Measurements from ENCODE around the gene FSD1.
"Not testable (repeated sequence)": the region's sequence is repeated elsewhere in the genome, so short reads cannot be mapped to it uniquely, and the experiment has no call there.

Gene FSD1

GRCh38 chr19:4304538-4305256 lies at the start of gene FSD1:
FSD1 (plus strand) TSS chr19:4304598; CDS start chr19:4304747, 149 bp downstream.
- peak; percentile 71 to 72 for DNase-seq (ENCODE audit: low read depth in 2 of 2)

GRCh38 chr19:4256563-4256962 lies 47.8 kb upstream of the FSD1 start:
- DNase-seq (ENCODE audit: low read depth in 2 of 2): no peak

GRCh38 chr19:4257025-4257424 lies 47.4 kb upstream of the FSD1 start:
- DNase-seq (ENCODE audit: low read depth in 2 of 2): no peak

- no peak for DNase-seq (ENCODE audit: low read depth in 2 of 2)
Observed at GRCh38 chr19:4258181-4258580, 46.2 kb upstream of the FSD1 start.

DNA sequence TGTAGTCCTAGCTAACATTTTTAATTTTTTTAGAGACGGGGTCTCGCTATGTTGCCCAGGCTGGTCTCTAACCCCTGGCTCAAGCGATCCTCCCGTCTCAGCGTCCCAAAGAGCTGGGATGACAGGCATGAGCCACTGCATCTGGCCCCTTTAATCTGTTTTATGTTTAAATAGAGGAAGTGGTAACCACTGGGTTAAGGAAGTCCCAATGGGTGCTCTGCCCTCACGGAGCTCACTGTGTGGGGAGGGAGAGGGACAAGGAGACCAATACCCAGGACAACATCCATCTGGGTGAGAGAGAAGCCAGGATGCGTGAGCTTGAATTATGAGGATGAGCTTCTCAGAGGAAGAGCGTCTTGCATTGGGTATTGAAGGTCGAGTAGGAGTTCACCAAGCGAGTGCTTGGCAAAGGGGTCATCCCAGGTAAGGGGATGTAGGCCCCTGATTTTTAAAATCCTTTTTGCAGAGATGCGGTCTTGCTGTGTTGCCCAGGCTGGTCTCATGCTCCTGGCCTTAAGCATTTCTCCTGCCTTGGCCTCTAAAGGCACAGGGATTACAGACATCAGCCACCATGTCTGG lies 43.7 kb upstream of the FSD1 start:
- no peak for DNase-seq (ENCODE audit: low read depth in 2 of 2)

- DNase-seq (ENCODE audit: low read depth in 2 of 2): no peak
Observed at GRCh38 chr19:4264812-4265211, 39.6 kb upstream of the FSD1 start.

- no peak for DNase-seq (ENCODE audit: low read depth in 2 of 2)
Observed at GRCh38 chr19:4266253-4267000, 38.0 kb upstream of the FSD1 start.

GRCh38 chr19:4267101-4267900 lies 37.1 kb upstream of the FSD1 start:
- peak; percentile 26 to 57 for DNase-seq (ENCODE audit: low read depth in 2 of 2)

DNA sequence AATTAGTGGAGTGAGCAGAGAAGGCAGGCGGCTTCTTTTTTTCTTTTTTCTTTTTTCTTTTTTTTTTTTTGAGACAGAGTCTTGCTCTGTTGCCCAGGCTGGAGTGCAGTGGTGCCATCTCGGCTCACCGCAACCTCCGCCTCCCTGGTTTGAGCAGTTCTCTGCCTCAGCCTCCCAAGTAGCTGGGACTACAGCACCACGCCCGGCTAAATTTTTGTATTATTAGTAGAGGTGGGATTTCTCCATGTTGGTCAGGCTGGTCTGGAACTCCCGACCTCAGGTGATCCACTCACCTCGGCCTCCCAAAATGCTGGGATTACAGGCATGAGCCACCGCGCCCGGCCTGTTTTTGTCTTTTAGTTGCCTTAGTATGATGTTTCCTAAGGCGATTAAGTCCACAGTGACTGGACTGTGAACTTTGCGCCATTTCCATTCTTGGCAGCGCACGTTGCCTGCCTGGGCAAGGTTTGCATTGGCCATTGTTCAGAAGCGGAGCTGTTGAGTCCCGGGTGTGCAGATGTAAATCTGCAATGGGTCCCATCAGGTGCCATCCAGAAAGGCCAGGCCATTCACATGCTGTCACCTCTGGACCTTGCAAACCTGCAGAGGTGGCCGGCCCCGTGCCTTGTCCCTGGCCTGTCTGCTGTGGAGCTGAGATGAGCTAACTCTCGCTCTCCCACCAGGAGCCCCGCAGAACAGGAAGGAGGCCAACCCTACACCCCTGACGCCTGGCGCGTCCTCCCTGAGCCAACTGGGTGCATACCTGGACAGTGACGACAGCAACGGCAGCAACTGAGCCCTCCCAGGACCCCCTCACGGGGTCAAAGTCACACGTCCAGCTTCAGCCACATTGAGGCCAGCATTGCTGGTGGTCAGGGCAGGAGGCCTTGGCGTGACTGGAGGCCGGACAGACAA lies 36.2 kb upstream of the FSD1 start:
- DNase-seq (ENCODE audit: low read depth in 2 of 2): no peak

DNA sequence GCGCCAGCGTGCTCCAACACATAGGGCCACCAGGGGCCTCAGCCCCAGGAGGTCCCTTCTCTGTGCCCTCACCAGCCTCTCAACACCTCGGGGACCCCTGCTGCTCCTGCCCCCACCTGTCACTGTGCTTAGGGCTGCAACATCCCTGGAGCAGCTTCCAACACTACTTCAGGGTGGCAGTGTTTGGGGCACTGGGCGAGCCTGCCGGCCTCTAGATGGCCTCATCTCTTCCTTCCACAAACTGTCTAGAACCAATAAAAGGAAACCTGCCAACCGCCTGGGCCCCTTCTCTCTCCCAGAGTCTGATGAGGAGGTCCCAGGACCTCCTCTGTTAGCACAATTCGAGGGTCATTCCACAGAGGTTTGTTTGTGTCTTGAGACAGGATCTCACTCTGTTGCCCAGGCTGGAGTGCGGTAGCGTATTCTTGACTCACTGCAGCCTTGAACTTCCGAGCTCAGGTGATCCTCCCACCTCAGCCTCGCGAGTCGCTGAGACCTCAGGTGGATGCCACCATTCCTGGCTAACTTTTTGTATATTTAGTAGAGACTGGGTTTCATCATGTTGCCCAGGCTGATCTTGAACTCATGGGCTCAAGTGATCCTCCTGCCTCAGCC lies 35.5 kb upstream of the FSD1 start:
- no peak for DNase-seq (ENCODE audit: low read depth in 2 of 2)

DNA sequence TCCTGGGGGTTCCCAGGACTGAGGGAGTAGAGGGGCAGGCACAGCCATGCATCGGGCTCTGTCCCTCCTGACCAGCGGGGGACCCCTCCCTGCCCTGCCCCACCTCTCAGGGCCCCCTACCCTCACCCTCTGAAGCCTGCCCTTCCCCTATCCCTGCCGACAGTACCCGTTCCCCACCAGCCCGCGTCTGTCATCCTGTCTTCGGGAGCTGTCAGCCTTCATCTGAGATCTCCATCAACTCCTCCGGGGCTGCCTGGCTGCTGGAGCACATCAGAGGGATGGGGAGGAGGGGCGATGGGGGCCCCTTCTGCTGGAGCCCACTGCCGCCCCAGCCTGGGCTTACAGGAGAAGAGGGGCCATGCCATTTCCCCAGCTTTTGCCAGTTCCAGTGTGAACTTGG lies 31.5 kb upstream of the FSD1 start:
- no peak for DNase-seq (ENCODE audit: low read depth in 2 of 2)

GRCh38 chr19:4274321-4274686 lies 30.1 kb upstream of the FSD1 start:
- not testable (repeated sequence) for DNase-seq (ENCODE audit: low read depth in 2 of 2)

DNA sequence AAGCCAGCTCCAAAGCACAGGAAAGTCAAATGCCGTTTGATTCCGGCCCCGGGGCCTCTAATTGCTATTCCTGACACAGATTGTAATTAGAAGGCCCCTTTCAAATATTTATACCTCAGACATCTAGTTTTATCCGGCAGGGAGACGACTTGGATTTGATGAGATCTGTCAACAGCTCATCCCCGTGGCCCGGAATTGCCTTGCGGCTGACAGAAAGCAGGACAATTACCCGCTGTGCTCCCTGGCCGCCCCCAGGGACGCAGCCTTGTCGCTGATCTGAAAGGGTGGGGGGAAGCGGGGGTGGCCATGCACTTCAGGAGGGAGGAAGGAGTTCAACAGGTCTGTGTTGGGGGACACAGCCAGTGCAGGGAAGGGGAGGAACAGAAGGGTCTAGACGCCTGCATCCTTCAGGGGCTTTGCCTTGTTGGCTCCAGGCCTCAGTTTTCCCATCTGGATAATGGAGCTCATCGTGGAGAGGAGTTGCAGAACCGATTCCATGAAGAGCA lies 27.2 kb upstream of the FSD1 start:
- DNase-seq (ENCODE audit: low read depth in 2 of 2): no peak

GRCh38 chr19:4278010-4278409 lies 26.4 kb upstream of the FSD1 start:
- no peak for DNase-seq (ENCODE audit: low read depth in 2 of 2)

GRCh38 chr19:4278419-4279266 lies 25.8 kb upstream of the FSD1 start, which contains the start of gene SHD:
SHD (plus strand) TSS chr19:4279266; CDS start chr19:4280064, 798 bp downstream.
- DNase-seq (ENCODE audit: low read depth in 2 of 2): no peak

GRCh38 chr19:4279267-4279529 lies 25.2 kb upstream of the FSD1 start:
- no peak for DNase-seq (ENCODE audit: low read depth in 2 of 2)

- DNase-seq (ENCODE audit: low read depth in 2 of 2): no peak
Observed at GRCh38 chr19:4279530-4280422, 24.6 kb upstream of the FSD1 start.

DNA sequence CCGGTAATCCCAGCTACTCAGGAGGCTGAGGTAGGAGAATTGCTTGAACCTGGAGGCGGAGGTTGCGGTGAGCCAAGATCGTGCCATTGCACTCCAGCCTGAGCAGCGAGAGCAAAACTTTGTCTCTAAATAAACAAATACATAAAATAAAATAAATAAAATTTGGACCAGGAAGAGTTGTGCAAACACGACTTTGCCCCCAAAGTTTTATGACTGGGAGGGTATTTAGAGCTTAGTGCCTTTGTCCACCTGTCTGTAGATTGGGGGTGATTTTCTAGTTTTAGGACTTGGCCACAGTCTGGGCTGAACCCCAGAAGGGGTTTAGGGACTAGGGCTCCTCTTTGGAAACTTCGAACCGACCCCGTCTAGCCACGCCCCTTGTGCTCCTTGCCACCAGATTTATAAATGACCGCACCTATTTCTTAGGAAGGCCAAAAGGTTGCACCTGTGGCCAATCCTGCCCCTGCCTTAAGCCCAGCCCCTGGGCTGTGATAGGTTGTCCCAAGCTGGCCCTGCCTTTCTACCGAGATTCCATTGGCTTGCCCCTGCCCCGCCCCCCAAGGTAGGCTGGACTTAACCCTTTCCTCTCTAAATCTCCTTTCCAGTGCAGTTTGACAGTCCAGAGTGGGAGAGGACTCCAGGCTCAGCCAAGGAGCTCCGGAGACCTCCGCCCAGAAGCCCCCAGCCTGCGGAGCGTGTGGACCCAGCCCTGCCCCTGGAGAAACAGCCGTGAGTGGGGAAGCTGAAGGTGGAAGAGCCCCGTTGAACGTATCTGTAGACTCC lies 20.0 kb upstream of the FSD1 start:
- DNase-seq (ENCODE audit: low read depth in 2 of 2): no peak

All from stimulated activated CD8-positive, alpha-beta memory T cell treated with anti-CD3 and anti-CD28 coated beads, Interleukin-2, amount 100 ng/mL, for 48 hours (primary cell).